GM23248 (cell line): ENCODE results near the gene MAMDC2.

Source experiments
- EZH2 ChIP-seq: fragments of 200-600 bp; sonication (generic); IDR thresholded peaks from 2 replicates; pipeline ENCODE4 v1.6.1; 2018; ENCODE audit warnings: antibody characterized with exemption, mild to moderate bottlenecking; ENCODE audit not compliant: insufficient read depth, poor library complexity, severe bottlenecking
- EZH2phosphoT487 ChIP-seq: fragments of 200-600 bp; sonication (generic); IDR thresholded peaks from 2 replicates; pipeline ENCODE4 v1.6.1; 2018; ENCODE audit warnings: antibody characterized with exemption, moderate library complexity, mild to moderate bottlenecking, low read depth; ENCODE audit not compliant: insufficient read depth

DNA sequence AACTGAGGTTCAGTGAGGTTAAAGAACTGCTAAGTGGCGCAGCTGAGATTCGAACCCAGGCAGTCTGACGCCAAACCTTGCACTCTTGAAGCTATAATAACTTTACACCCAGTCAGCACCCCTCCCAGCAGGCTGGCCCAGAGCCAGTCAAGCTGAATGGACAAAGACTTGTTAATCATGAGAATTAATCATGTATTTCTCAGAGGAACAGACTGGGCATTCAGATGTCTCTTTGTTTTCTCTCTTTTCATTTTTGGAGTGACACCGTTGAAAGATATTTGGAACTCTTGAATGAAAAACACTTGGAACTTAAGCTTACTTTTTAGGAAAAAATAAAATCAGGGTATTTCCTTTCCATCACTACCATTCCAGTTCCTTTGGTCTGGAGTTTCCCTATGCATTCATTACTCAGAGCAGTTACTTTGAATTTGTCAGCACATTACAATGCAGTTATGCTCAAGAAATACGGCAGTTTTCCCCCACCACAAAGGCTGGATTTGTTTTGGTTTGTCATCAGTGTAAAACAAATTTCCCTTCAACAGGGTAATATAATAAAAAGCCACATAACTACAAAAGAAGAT lies 22.6 kb upstream of the MAMDC2 start:
- TF ChIP-seq EZH2phosphoT487 (peak; percentile 98), EZH2 (no peak)
